Lung (tissue), 12 donors: ENCODE results near the gene CAMKK2. TPM values are rescaled to one million over a fixed set of nuclear protein-coding genes. Genes with fewer than 3 reads are reported as not detected.

Experiments used
- ATAC-seq: fragments of 200-7000 bp; cut with Tn5 transposase; one replicate; pipeline ENCODE4 v1.9.1; 2020; ENCODE audit warnings: moderate number of reproducible peaks; ENCODE audit not compliant: insufficient read depth, low FRiP score
- DNase-seq, 3 donors: peaks; one replicate each; pipeline ENCODE4 v3.0.0-alpha.2; 2013 to 2017
- H3K27ac ChIP-seq, 2 donors: one replicate each; pipeline ENCODE4 v1.5.1; 2013; ENCODE audit warnings: mild to moderate bottlenecking in 2 of 2, moderate library complexity in 2 of 2, control low read depth in 1 of 2, inconsistent platforms in 1 of 2, low read depth in 1 of 2, low read length in 1 of 2
- H3K27me3 ChIP-seq, 3 donors: one replicate each; pipeline ENCODE4 v1.5.1; 2013; ENCODE audit warnings: low read length in 2 of 3; ENCODE audit not compliant: control insufficient read depth in 3 of 3, insufficient read depth in 3 of 3
- H3K36me3 ChIP-seq, 4 donors: one replicate each; pipeline ENCODE4 v1.5.1; 2013; ENCODE audit warnings: low read length in 4 of 4, mild to moderate bottlenecking in 1 of 4, moderate library complexity in 1 of 4; ENCODE audit not compliant: control insufficient read depth in 4 of 4, insufficient read depth in 4 of 4
- H3K4me1 ChIP-seq, 5 donors: one replicate each; pipeline ENCODE4 v1.5.1; 2013; ENCODE audit warnings: low read length in 5 of 5, mild to moderate bottlenecking in 2 of 5, moderate library complexity in 1 of 5; ENCODE audit not compliant: control insufficient read depth in 5 of 5, insufficient read depth in 5 of 5
- H3K4me3 ChIP-seq: one replicate; pipeline ENCODE4 v1.5.1; 2013; ENCODE audit warnings: mild to moderate bottlenecking, control low read depth, moderate library complexity
- H3K9ac ChIP-seq, 2 donors: one replicate each; pipeline ENCODE4 v1.5.1; 2013; ENCODE audit warnings: low read length in 2 of 2, control low read depth in 1 of 2; ENCODE audit not compliant: insufficient read depth in 1 of 2
- H3K9me3 ChIP-seq, 4 donors: one replicate each; pipeline ENCODE4 v1.5.1; 2013; ENCODE audit warnings: low read length in 3 of 4, mild to moderate bottlenecking in 1 of 4, moderate library complexity in 1 of 4; ENCODE audit not compliant: control insufficient read depth in 4 of 4, insufficient read depth in 3 of 4
- CTCF ChIP-seq: IDR thresholded peaks from 2 replicates; pipeline ENCODE4 v1.5.1; 2012; ENCODE audit warnings: mild to moderate bottlenecking; ENCODE audit errors: control extremely low read depth, extremely low read depth
- WGBS, 2 donors: extraction: QIAGEN DNeasy Blood & Tissue Kit; methylation state at CpG; one replicate each; pipeline ENCODE4 v1.1.7; 2013; 5-methylcytosine and 5-hydroxymethylcytosine counted together
- polyA plus RNA-seq, 2 donors: library from polyadenylated mRNA; stranded (reverse); fragments of 200-250 nt; gene quantifications; one replicate each; pipeline ENCODE4 v1.2.1, GENCODE V29; 2013
- total RNA-seq, 2 donors: library from RNA; depleted of rRNA in 1 of 2; stranded (reverse); fragments of >200 nt in 1 of 2; gene quantifications; one replicate each; pipeline ENCODE4 v1.2.1, GENCODE V29; 2014 to 2021
- donor health status: control.
- donor health status: control.
- donor health status: Bipolar disorder and iron deficiency.
- donor health status: healthy.
- donor health status: DM: yes; HTN: yes; CAD: no.

Gene CAMKK2
- total and polyA plus RNA-seq, 4 donors = 12.0 to 46.3 (median 36.0) TPM

- Histone ChIP-seq H3K4me1 (peaks cover 0 to 14% (median 11%) of the 10 kb centered on the region in 5 donors), H3K9me3 (no peaks in the 10 kb centered on the region), H3K4me3 (no peak overlapping the region), H3K27ac (no peak overlapping the region), H3K9ac (no peak overlapping the region), H3K27me3 (no peaks in the 10 kb centered on the region), H3K36me3 (peaks cover 2 to 20% (median 12%) of the 10 kb centered on the region in 4 donors)
- no peak for ATAC-seq
- WGBS, 2 donors = 94% methylated on average over 33 to 35 of the region's 35 CpGs
- no peak for TF ChIP-seq CTCF
- DNase-seq = no peak
Measured at GRCh38 chr12:121274036-121274763, 22.3 kb downstream of the CAMKK2 start.

- 96 to 97% methylated on average over 14 of the region's 14 CpGs for WGBS, 2 donors
- ATAC-seq (no peak), DNase-seq (no peak)
- H3K27ac ChIP-seq = no peak overlapping the region
- H3K9me3 ChIP-seq = no peaks in the 10 kb centered on the region
- no peaks in the 10 kb centered on the region for H3K27me3 ChIP-seq
- no peak for TF ChIP-seq CTCF
- peaks cover 0 to 7% (median 3%) of the 10 kb centered on the region in 5 donors for H3K4me1 ChIP-seq
- H3K4me3 ChIP-seq = no peak overlapping the region
- H3K36me3 ChIP-seq = peaks cover 7 to 27% (median 15%) of the 10 kb centered on the region in 4 donors
- H3K9ac ChIP-seq = no peak overlapping the region
Measured at GRCh38 chr12:121273364-121273896, 23.1 kb downstream of the CAMKK2 start.

- 98 to 100% methylated on average over 1 of the region's 1 CpG for WGBS, 2 donors
- DNase-seq = no peak
- TF ChIP-seq CTCF = no peak
- Histone ChIP-seq H3K27me3 (no peaks in the 10 kb centered on the region), H3K9ac (no peak overlapping the region), H3K27ac (no peak overlapping the region), H3K4me1 (no peaks in the 10 kb centered on the region), H3K36me3 (peaks cover 14 to 38% (median 22%) of the 10 kb centered on the region in 4 donors), H3K9me3 (no peaks in the 10 kb centered on the region), H3K4me3 (no peak overlapping the region)
- ATAC-seq = no peak
Measured at GRCh38 chr12:121267822-121268221, 28.7 kb downstream of the CAMKK2 start.
